ENCODE results near the gene ACACB. TPM values are rescaled to one million over a fixed set of nuclear protein-coding genes. Genes with fewer than 3 reads are reported as not detected.

ACACB gene
- total RNA-seq, 4 donors from 2014 or later: 19.6 to 38.2 (median 25.8) TPM

GRCh38 chr12:109270494-109270893 is 154.1 kb downstream of the ACACB start:
- TF ChIP-seq CTCF (IDR thresholded peaks at IDR 0.05): no peak
- TF ChIP-seq POLR2A (IDR thresholded peaks at IDR 0.05): no peak
- H3K4me3 ChIP-seq (ENCODE audit: low read depth, poor library complexity, severe bottlenecking): no peak overlapping the region
- intact Hi-C loops (cut with DNase I; ENCODE audit: low total_unique reads): no loop called here
- WGBS, 2 donors: 48 to 63% methylated on average over 1 of the region's 1 CpG
- DNase-seq (ENCODE audit: low spot score in 2 of 2): no peak

- DNase-seq (ENCODE audit: low spot score in 2 of 2): no peak
- 83 to 91% methylated on average over 3 of the region's 3 CpGs for WGBS, 2 donors
- TF ChIP-seq CTCF (IDR thresholded peaks at IDR 0.05): no peak
- TF ChIP-seq POLR2A (IDR thresholded peaks at IDR 0.05): no peak
- intact Hi-C loops (cut with DNase I; ENCODE audit: low total_unique reads): no loop called here
- no peak overlapping the region for H3K4me3 ChIP-seq (ENCODE audit: low read depth, poor library complexity, severe bottlenecking)
These were observed 155.0 kb downstream of the ACACB start for GRCh38 chr12:109271418-109271817.

GRCh38 chr12:109273354-109273753 is 157.0 kb downstream of the ACACB start:
- no peak for TF ChIP-seq CTCF (IDR thresholded peaks at IDR 0.05)
- no peak for TF ChIP-seq POLR2A (IDR thresholded peaks at IDR 0.05)
- DNase-seq (ENCODE audit: low spot score in 2 of 2): no peak
- intact Hi-C loops (cut with DNase I; ENCODE audit: low total_unique reads): no loop called here
- 34 to 44% methylated on average over 16 of the region's 16 CpGs for WGBS, 2 donors
- H3K4me3 ChIP-seq (ENCODE audit: low read depth, poor library complexity, severe bottlenecking): no peak overlapping the region

- H3K4me3 ChIP-seq (ENCODE audit: low read depth, poor library complexity, severe bottlenecking): no peak overlapping the region
- WGBS, 2 donors: 83 to 93% methylated on average over 1 of the region's 1 CpG
- intact Hi-C loops (cut with DNase I; ENCODE audit: low total_unique reads): no loop called here
- DNase-seq (ENCODE audit: low spot score in 2 of 2): no peak
- TF ChIP-seq POLR2A (IDR thresholded peaks at IDR 0.05): no peak
- TF ChIP-seq CTCF (IDR thresholded peaks at IDR 0.05): no peak
These were observed 158.0 kb downstream of the ACACB start for GRCh38 chr12:109274381-109274780.

- TF ChIP-seq POLR2A (IDR thresholded peaks at IDR 0.05) (no peak), CTCF (IDR thresholded peaks at IDR 0.05) (no peak)
These were observed 158.8 kb downstream of the ACACB start for GRCh38 chr12:109275173-109275572.

GRCh38 chr12:109276160-109276559 is 159.8 kb downstream of the ACACB start:
- intact Hi-C loops (cut with DNase I; ENCODE audit: low total_unique reads): no loop called here
- WGBS, 2 donors: 95 to 96% methylated on average over 5 of the region's 5 CpGs
- no peak for DNase-seq (ENCODE audit: low spot score in 2 of 2)
- H3K4me3 ChIP-seq (ENCODE audit: low read depth, poor library complexity, severe bottlenecking): no peak overlapping the region
- no peak for TF ChIP-seq CTCF (IDR thresholded peaks at IDR 0.05)
- no peak for TF ChIP-seq POLR2A (IDR thresholded peaks at IDR 0.05)

More at GRCh38 chr12:109275173-109275572, 158.8 kb downstream of the ACACB start:
- WGBS, 2 donors: 81 to 86% methylated on average over 4 of the region's 4 CpGs
- intact Hi-C loops (cut with DNase I; ENCODE audit: low total_unique reads): no loop called here
- H3K4me3 ChIP-seq (ENCODE audit: low read depth, poor library complexity, severe bottlenecking): no peak overlapping the region
- no peak for DNase-seq (ENCODE audit: low spot score in 2 of 2)
